Fibroblast of peridontal ligament (primary cell): ENCODE data around the gene MAF.

Experiments used
- DNase-seq: peaks from one replicate; pipeline ENCODE4 v3.0.0-alpha.2; 2010; ENCODE audit errors: extremely low read depth

The MAF gene

GRCh38 chr16:79589601-79590102 lies 10.9 kb downstream of the MAF start:
- no peak for DNase-seq

GRCh38 chr16:79587897-79588296 lies 12.6 kb downstream of the MAF start:
- DNase-seq: no peak

- DNase-seq: no peak
Measured at GRCh38 chr16:79587296-79587695, 13.2 kb downstream of the MAF start.

GRCh38 chr16:79582789-79583188 lies 17.7 kb downstream of the MAF start:
- no peak for DNase-seq

GRCh38 chr16:79580453-79581191 lies 19.9 kb downstream of the MAF start:
- DNase-seq: no peak

GRCh38 chr16:79576602-79577001 lies 23.9 kb downstream of the MAF start:
- DNase-seq: no peak

GRCh38 chr16:79573884-79574283 lies 26.7 kb downstream of the MAF start:
- no peak for DNase-seq

GRCh38 chr16:79573071-79573470 lies 27.5 kb downstream of the MAF start:
- no peak for DNase-seq

GRCh38 chr16:79571903-79572535 lies 28.5 kb downstream of the MAF start:
- no peak for DNase-seq

- peak; percentile 29 for DNase-seq
Measured at GRCh38 chr16:79571065-79571902, 29.3 kb downstream of the MAF start.

- DNase-seq: no peak
Measured at GRCh38 chr16:79564671-79565107, 35.8 kb downstream of the MAF start.

- DNase-seq: no peak
Measured at GRCh38 chr16:79563921-79564320, 36.6 kb downstream of the MAF start.

GRCh38 chr16:79562166-79562823 lies 38.2 kb downstream of the MAF start:
- DNase-seq: no peak

- no peak for DNase-seq
Measured at GRCh38 chr16:79561729-79562128, 38.8 kb downstream of the MAF start.

- no peak for DNase-seq
Measured at GRCh38 chr16:79560923-79561322, 39.6 kb downstream of the MAF start.

- DNase-seq: no peak
Measured at GRCh38 chr16:79560318-79560717, 40.2 kb downstream of the MAF start.

GRCh38 chr16:79559532-79559931 lies 41.0 kb downstream of the MAF start:
- no peak for DNase-seq

- DNase-seq: no peak
Measured at GRCh38 chr16:79557421-79557820, 43.1 kb downstream of the MAF start.

GRCh38 chr16:79554912-79555311 lies 45.6 kb downstream of the MAF start:
- no peak for DNase-seq

GRCh38 chr16:79550373-79550772 lies 50.2 kb downstream of the MAF start:
- no peak for DNase-seq

GRCh38 chr16:79547085-79547484 lies 53.5 kb downstream of the MAF start:
- no peak for DNase-seq
